Mucosa of stomach (tissue), 1 donor: ENCODE measurements around the gene PIWIL1.

Experiments used
- H3K27me3 ChIP-seq: one replicate; pipeline ENCODE4 v1.7.0; 2013; ENCODE audit warnings: mild to moderate bottlenecking, low read length; ENCODE audit not compliant: control insufficient read depth, insufficient read depth
- H3K36me3 ChIP-seq: one replicate; pipeline ENCODE4 v1.7.0; 2013; ENCODE audit warnings: low read length; ENCODE audit not compliant: control insufficient read depth, insufficient read depth
- H3K4me1 ChIP-seq: one replicate; pipeline ENCODE4 v1.7.0; 2013; ENCODE audit warnings: mild to moderate bottlenecking, low read length; ENCODE audit not compliant: control insufficient read depth, insufficient read depth
- H3K4me3 ChIP-seq: one replicate; pipeline ENCODE4 v1.7.0; 2013; ENCODE audit warnings: low read length
- H3K9ac ChIP-seq: one replicate; pipeline ENCODE4 v1.7.0; 2013; ENCODE audit warnings: mild to moderate bottlenecking, low read length, moderate library complexity
- H3K9me3 ChIP-seq: one replicate; pipeline ENCODE4 v1.7.0; 2013; ENCODE audit warnings: mild to moderate bottlenecking, low read length, moderate library complexity; ENCODE audit not compliant: control insufficient read depth
- donor health status: Pancreatic carcinoma.

Gene PIWIL1

GRCh38 chr12:130316251-130316650 is 21.4 kb upstream of the PIWIL1 start:
- Histone ChIP-seq H3K9ac (no peak overlapping the region), H3K27me3 (peaks cover 3% of the 10 kb centered on the region), H3K4me3 (no peak overlapping the region), H3K9me3 (no peaks in the 10 kb centered on the region), H3K36me3 (no peaks in the 10 kb centered on the region), H3K4me1 (no peaks in the 10 kb centered on the region)

- Histone ChIP-seq H3K9ac (no peak overlapping the region), H3K4me1 (no peaks in the 10 kb centered on the region), H3K9me3 (no peaks in the 10 kb centered on the region)
These were observed 17.2 kb upstream of the PIWIL1 start for GRCh38 chr12:130320536-130320935.

GRCh38 chr12:130322263-130322662 is 15.4 kb upstream of the PIWIL1 start:
- no peaks in the 10 kb centered on the region for H3K9me3 ChIP-seq
- H3K4me1 ChIP-seq, result no peaks in the 10 kb centered on the region
- no peaks in the 10 kb centered on the region for H3K36me3 ChIP-seq
- no peak overlapping the region for H3K4me3 ChIP-seq
- no peak overlapping the region for H3K9ac ChIP-seq
- no peaks in the 10 kb centered on the region for H3K27me3 ChIP-seq

More at GRCh38 chr12:130320536-130320935, 17.2 kb upstream of the PIWIL1 start:
- H3K4me3 ChIP-seq, result no peak overlapping the region
- H3K27me3 ChIP-seq, result no peaks in the 10 kb centered on the region
- no peaks in the 10 kb centered on the region for H3K36me3 ChIP-seq

- H3K9ac ChIP-seq, result no peak overlapping the region
- no peaks in the 10 kb centered on the region for H3K36me3 ChIP-seq
- no peak overlapping the region for H3K4me3 ChIP-seq
- no peaks in the 10 kb centered on the region for H3K4me1 ChIP-seq
- no peaks in the 10 kb centered on the region for H3K9me3 ChIP-seq
- no peaks in the 10 kb centered on the region for H3K27me3 ChIP-seq
These were observed 7.0 kb upstream of the PIWIL1 start for GRCh38 chr12:130330685-130331084.

GRCh38 chr12:130331146-130331545 is 6.5 kb upstream of the PIWIL1 start:
- no peaks in the 10 kb centered on the region for H3K9me3 ChIP-seq
- H3K27me3 ChIP-seq, result no peaks in the 10 kb centered on the region
- no peaks in the 10 kb centered on the region for H3K36me3 ChIP-seq
- no peaks in the 10 kb centered on the region for H3K4me1 ChIP-seq
- H3K4me3 ChIP-seq, result no peak overlapping the region
- no peak overlapping the region for H3K9ac ChIP-seq

GRCh38 chr12:130333341-130333740 is 4.3 kb upstream of the PIWIL1 start:
- Histone ChIP-seq H3K9ac (no peak overlapping the region), H3K4me3 (no peak overlapping the region), H3K9me3 (no peaks in the 10 kb centered on the region), H3K36me3 (no peaks in the 10 kb centered on the region), H3K4me1 (no peaks in the 10 kb centered on the region), H3K27me3 (no peaks in the 10 kb centered on the region)

- Histone ChIP-seq H3K27me3 (peaks cover 5% of the 10 kb centered on the region), H3K9ac (no peak overlapping the region), H3K9me3 (no peaks in the 10 kb centered on the region), H3K4me3 (no peak overlapping the region), H3K4me1 (peaks cover 3% of the 10 kb centered on the region), H3K36me3 (no peaks in the 10 kb centered on the region)
These were observed 3.3 kb upstream of the PIWIL1 start for GRCh38 chr12:130334399-130334798.

GRCh38 chr12:130334937-130335336 is 2.8 kb upstream of the PIWIL1 start:
- Histone ChIP-seq H3K36me3 (no peaks in the 10 kb centered on the region), H3K9me3 (no peaks in the 10 kb centered on the region), H3K4me3 (no peak overlapping the region), H3K4me1 (peaks cover 8% of the 10 kb centered on the region), H3K27me3 (peaks cover 11% of the 10 kb centered on the region), H3K9ac (no peak overlapping the region)

GRCh38 chr12:130335517-130336392 is 1.9 kb upstream of the PIWIL1 start:
- H3K4me1 ChIP-seq, result peaks cover 13% of the 10 kb centered on the region
- H3K27me3 ChIP-seq, result peaks cover 13% of the 10 kb centered on the region
- no peaks in the 10 kb centered on the region for H3K36me3 ChIP-seq
- H3K9ac ChIP-seq, result no peak overlapping the region
- H3K9me3 ChIP-seq, result no peaks in the 10 kb centered on the region
- no peak overlapping the region for H3K4me3 ChIP-seq

- H3K9me3 ChIP-seq, result no peaks in the 10 kb centered on the region
- peaks cover 13% of the 10 kb centered on the region for H3K27me3 ChIP-seq
- no peak overlapping the region for H3K9ac ChIP-seq
- no peaks in the 10 kb centered on the region for H3K36me3 ChIP-seq
- no peak overlapping the region for H3K4me3 ChIP-seq
- H3K4me1 ChIP-seq, result peaks cover 13% of the 10 kb centered on the region
These were observed 782 bp upstream of the PIWIL1 start for GRCh38 chr12:130336723-130337487.

GRCh38 chr12:130338794-130339601 is 1.3 kb downstream of the PIWIL1 start:
- Histone ChIP-seq H3K4me3 (no peak overlapping the region), H3K9ac (no peak overlapping the region), H3K27me3 (peaks cover 13% of the 10 kb centered on the region), H3K9me3 (no peaks in the 10 kb centered on the region), H3K36me3 (no peaks in the 10 kb centered on the region), H3K4me1 (peaks cover 13% of the 10 kb centered on the region)
